DMS53 treated with DMSO at 0.1 percent for 48 hours (cell line): Measurements from ENCODE around the gene ZDHHC3.
"Not testable (repeated sequence)": the region's sequence is repeated elsewhere in the genome, so short reads cannot be mapped to it uniquely, and the experiment has no call there.

Source experiments
- DNase-seq: peaks from one replicate; lab custom pipeline; 2025; ENCODE audit not compliant: unreplicated experiment; lab: John Stamatoyannopoulos, UW

The ZDHHC3 gene

GRCh38 chr3:44996556-44996969, 20.6 kb upstream of the ZDHHC3 start:
- no peak for DNase-seq

GRCh38 chr3:44995142-44995770, 19.3 kb upstream of the ZDHHC3 start:
- DNase-seq, result no peak

GRCh38 chr3:44993471-44994205, 17.7 kb upstream of the ZDHHC3 start:
- DNase-seq, result no peak

- no peak for DNase-seq
These were observed 16.8 kb upstream of the ZDHHC3 start for GRCh38 chr3:44992555-44993470.

- no peak for DNase-seq
These were observed 15.4 kb upstream of the ZDHHC3 start for GRCh38 chr3:44991326-44991725.

GRCh38 chr3:44989636-44990373, 13.8 kb upstream of the ZDHHC3 start:
- DNase-seq, result no peak

GRCh38 chr3:44989141-44989540, 13.2 kb upstream of the ZDHHC3 start:
- DNase-seq, result no peak

- no peak for DNase-seq
These were observed 12.1 kb upstream of the ZDHHC3 start for GRCh38 chr3:44988073-44988472.

GRCh38 chr3:44987332-44987731, 11.4 kb upstream of the ZDHHC3 start:
- no peak for DNase-seq

GRCh38 chr3:44986330-44986729, 10.4 kb upstream of the ZDHHC3 start:
- not testable (repeated sequence) for DNase-seq

GRCh38 chr3:44984335-44984734, 8.4 kb upstream of the ZDHHC3 start:
- no peak for DNase-seq

- no peak for DNase-seq
These were observed 7.5 kb upstream of the ZDHHC3 start for GRCh38 chr3:44983484-44983941.

- no peak for DNase-seq
These were observed 6.8 kb upstream of the ZDHHC3 start for GRCh38 chr3:44982817-44983216.

GRCh38 chr3:44981751-44982150, 5.8 kb upstream of the ZDHHC3 start:
- no peak for DNase-seq

- DNase-seq, result no peak
These were observed 5.2 kb upstream of the ZDHHC3 start for GRCh38 chr3:44981220-44981619.

- no peak for DNase-seq
These were observed 1.6 kb downstream of the ZDHHC3 start for GRCh38 chr3:44974416-44974815.

GRCh38 chr3:44970926-44971490, 5.0 kb downstream of the ZDHHC3 start:
- DNase-seq, result no peak

GRCh38 chr3:44969828-44970179, 6.2 kb downstream of the ZDHHC3 start:
- no peak for DNase-seq

- no peak for DNase-seq
These were observed 6.7 kb downstream of the ZDHHC3 start for GRCh38 chr3:44969154-44969827.

- no peak for DNase-seq
These were observed 7.5 kb downstream of the ZDHHC3 start for GRCh38 chr3:44968447-44968858.
